ENCODE measurements around the gene LBX1. TPM values are rescaled to one million over a fixed set of nuclear protein-coding genes. Genes with fewer than 3 reads are reported as not detected.

The LBX1 gene, protein sequence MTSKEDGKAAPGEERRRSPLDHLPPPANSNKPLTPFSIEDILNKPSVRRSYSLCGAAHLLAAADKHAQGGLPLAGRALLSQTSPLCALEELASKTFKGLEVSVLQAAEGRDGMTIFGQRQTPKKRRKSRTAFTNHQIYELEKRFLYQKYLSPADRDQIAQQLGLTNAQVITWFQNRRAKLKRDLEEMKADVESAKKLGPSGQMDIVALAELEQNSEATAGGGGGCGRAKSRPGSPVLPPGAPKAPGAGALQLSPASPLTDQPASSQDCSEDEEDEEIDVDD
- total RNA-seq: not detected in 2 replicates

DNA sequence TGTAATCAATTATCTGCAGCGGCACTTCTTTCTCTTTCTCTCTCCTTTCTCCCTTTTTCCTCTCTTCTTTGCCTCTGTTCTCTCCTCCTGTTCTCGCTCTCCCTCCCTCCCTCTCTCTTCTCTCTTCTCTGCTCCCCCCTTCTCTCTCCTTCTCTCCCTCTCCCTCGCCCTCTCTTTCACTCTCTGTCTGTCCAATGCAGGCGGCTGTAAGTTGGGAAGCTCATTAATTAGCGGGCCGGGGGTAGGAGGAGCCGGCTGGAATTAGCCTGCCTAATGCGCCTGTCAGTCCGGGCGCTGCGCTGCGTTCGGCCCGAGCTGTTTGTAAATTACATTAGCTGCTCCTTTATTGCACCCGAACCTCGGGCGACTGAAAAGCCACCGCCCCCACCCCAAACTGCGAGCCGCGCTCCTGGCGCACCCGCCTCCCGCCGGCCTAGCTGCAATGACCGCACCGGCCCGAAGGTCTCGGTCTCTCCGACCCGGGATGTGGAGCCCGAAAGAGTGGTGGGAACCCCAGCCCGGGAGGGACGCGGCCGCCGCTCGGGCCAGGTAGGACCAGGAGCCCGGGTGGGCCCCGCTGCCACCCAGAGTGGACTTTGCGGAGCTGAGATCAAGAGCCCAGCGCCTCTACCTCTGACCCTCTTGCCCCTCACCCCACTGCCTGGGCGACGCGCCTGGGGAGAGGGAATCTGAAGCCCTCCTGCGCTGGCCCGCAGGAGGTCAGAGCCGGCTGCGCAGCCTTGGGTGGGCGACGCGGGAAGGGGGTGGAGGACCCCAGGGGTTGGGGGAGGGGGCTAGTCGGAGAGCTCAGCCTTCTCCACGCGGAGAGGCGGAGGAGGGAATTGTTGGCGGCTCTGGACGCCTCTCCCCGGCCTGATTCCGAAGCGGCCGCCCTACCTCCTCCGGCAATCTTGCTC is at the start of gene LBX1:
Gene LBX1, minus strand, starts transcription at position 198 of the 917 bp plus-strand sequence. CDS start 648 bp downstream, outside the sequence.

Other genes with a start within 250 kb of the LBX1 start
- gene MRPL43, start 242.0 kb downstream of the LBX1 start, total RNA-seq: 38.6 and 48.6 TPM in 2 replicates
- gene TWNK, start 241.9 kb downstream of the LBX1 start, total RNA-seq: 3.7 and 11.5 TPM in 2 replicates
- 40.8 and 47.3 TPM in 2 replicates for gene LZTS2, start 229.7 kb downstream of the LBX1 start, total RNA-seq
- gene PDZD7, start 198.3 kb downstream of the LBX1 start, total RNA-seq: 0.16 and 0.44 TPM in 2 replicates
- gene SFXN3, start 198.2 kb downstream of the LBX1 start, total RNA-seq: 46.9 and 81.9 TPM in 2 replicates
- gene KAZALD1, start 167.5 kb downstream of the LBX1 start, total RNA-seq: 0.31 and 0.49 TPM in 2 replicates
- not detected in 2 replicates for gene TLX1, start 98.2 kb downstream of the LBX1 start, total RNA-seq
- gene BTRC, start 124.7 kb upstream of the LBX1 start, total RNA-seq: 6.0 and 15.2 TPM in 2 replicates

Data from bladder microvascular endothelial cell (primary cell).